ENCODE measurements around the gene PPAN. TPM values are rescaled to one million over a fixed set of nuclear protein-coding genes. Genes with fewer than 3 reads are reported as not detected.

PPAN gene
- total and polyA plus RNA-seq, 2 experiments from 2014 or later: 44.2 to 47.0 TPM

DNA sequence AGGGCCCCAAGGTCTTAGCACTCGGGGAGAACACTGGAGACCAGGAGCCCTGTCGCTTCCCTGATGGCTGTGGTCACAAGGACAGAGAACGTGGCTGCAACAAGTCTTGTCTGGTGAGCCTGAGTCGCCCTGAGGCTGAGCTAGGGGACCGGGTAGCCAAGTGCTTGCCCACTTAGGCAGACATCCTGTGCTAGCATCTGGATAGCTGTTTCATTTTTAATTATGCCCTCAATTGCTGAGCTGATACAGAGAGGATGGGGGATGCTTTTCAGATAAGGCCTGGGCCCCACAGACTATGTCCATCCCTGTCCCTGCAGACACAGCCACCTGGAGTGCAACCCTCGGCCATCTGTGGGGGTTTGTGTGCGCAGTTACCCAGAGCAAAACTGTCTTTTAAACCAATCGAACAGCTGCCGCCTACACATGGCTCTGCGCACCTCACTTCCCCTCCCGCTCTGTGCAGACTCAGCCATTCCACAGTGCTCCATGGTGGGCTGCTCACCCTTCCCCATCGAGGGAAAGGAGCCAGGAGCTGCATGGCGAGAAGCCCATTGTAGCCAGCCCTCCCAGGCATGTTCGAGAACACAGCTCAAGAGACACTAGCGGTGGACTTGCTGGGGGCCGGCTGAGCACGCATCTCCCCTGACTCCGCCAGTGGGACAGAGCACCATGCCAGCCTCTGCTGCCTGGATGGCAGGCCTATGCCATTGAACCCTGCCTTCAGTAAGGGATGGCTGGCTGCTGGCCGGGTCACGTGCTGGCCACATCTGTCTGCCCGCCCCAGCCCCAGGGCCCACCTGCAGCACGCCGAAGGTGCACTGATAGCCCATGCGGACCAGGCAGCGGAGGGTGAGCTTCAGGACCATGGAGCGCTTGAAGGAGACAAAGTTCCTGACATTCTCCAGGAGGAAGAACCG lies 33.0 kb downstream of the PPAN start:
- TF ChIP-seq EZH2 (IDR thresholded peaks at IDR 0.05; ENCODE audit: insufficient read depth, poor library complexity, severe bottlenecking): no peak
- TF ChIP-seq EZH2phosphoT487 (IDR thresholded peaks at IDR 0.05; ENCODE audit: insufficient read depth, low read depth): no peak
- H3K36me3 ChIP-seq (ENCODE audit: low read depth): peaks cover 16% of the 10 kb centered on the region; the same call in 1 of the 2 replicates
- no peaks in the 10 kb centered on the region for H3F3A ChIP-seq (ENCODE audit: insufficient read depth)
- no peak overlapping the region for H3K4me3 ChIP-seq
- H3K9me2 ChIP-seq (ENCODE audit: insufficient read depth): no peaks in the 10 kb centered on the region
- in situ Hi-C loops (cut with MboI): no loop called here
- H3K79me2 ChIP-seq (ENCODE audit: insufficient read depth): no peaks in the 10 kb centered on the region
- H3K27ac ChIP-seq: no peak overlapping the region
- no peak for DNase-seq
- no peaks in the 10 kb centered on the region for H3K4me1 ChIP-seq (ENCODE audit: insufficient read depth)
- no peak overlapping the region for H3K4me2 ChIP-seq (ENCODE audit: unreplicated experiment)
- no peak overlapping the region for H2AFZ ChIP-seq
- H4K20me1 ChIP-seq (ENCODE audit: insufficient read depth): no peaks in the 10 kb centered on the region
- 93 to 94% methylated on average over 25 to 27 of the region's 27 CpGs for WGBS, 2 experiments (ENCODE audit: low coverage in 1 of 2, low lambda C conversion rate in 2 of 2, missing lambda C conversion rate in 2 of 2)
- H3K9ac ChIP-seq: no peak overlapping the region
- no peaks in the 10 kb centered on the region for H3K27me3 ChIP-seq (replicated peaks; ENCODE audit: insufficient read depth)
- H3K9me3 ChIP-seq (ENCODE audit: low read depth): no peaks in the 10 kb centered on the region

DNA sequence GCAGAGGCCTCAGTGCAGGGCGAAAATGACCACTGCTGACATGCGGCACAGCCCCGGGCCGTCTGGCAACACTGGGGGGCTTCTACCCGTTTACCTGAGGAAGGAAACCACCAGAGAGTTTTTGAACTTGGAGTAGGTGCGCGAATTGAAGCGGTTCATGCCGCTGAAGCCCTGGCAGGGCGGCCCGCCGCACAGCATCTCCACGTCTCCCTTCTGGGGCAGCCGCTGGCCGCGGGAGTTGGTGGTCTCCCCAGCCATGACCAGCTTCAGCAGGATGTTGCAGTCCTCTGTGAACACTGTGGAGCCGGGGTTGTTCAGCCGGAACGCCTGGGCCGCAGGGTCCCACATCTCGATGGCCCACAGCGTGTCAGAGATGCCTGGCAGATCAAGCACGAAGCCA lies 33.8 kb downstream of the PPAN start:
- H3K4me3 ChIP-seq: no peak overlapping the region
- no peak overlapping the region for H2AFZ ChIP-seq
- no peak overlapping the region for H3K9ac ChIP-seq
- 97 to 98% methylated on average over 18 to 23 of the region's 23 CpGs for WGBS, 2 experiments (ENCODE audit: low coverage in 1 of 2, low lambda C conversion rate in 2 of 2, missing lambda C conversion rate in 2 of 2)
- no peaks in the 10 kb centered on the region for H3K4me1 ChIP-seq (ENCODE audit: insufficient read depth)
- TF ChIP-seq EZH2 (IDR thresholded peaks at IDR 0.05; ENCODE audit: insufficient read depth, poor library complexity, severe bottlenecking): no peak
- TF ChIP-seq EZH2phosphoT487 (IDR thresholded peaks at IDR 0.05; ENCODE audit: insufficient read depth, low read depth): no peak
- no peaks in the 10 kb centered on the region for H4K20me1 ChIP-seq (ENCODE audit: insufficient read depth)
- H3K79me2 ChIP-seq (ENCODE audit: insufficient read depth): no peaks in the 10 kb centered on the region
- no peaks in the 10 kb centered on the region for H3K9me2 ChIP-seq (ENCODE audit: insufficient read depth)
- in situ Hi-C loops (cut with MboI): no loop called here
- H3K4me2 ChIP-seq (ENCODE audit: unreplicated experiment): no peak overlapping the region
- H3K27ac ChIP-seq: no peak overlapping the region
- peaks cover 22% of the 10 kb centered on the region; the same call in 1 of the 2 replicates for H3K36me3 ChIP-seq (ENCODE audit: low read depth)
- no peaks in the 10 kb centered on the region for H3K9me3 ChIP-seq (ENCODE audit: low read depth)
- DNase-seq: no peak
- H3F3A ChIP-seq (ENCODE audit: insufficient read depth): no peaks in the 10 kb centered on the region
- H3K27me3 ChIP-seq (replicated peaks; ENCODE audit: insufficient read depth): no peaks in the 10 kb centered on the region

GRCh38 chr19:10141479-10141878 lies 35.3 kb downstream of the PPAN start:
- H3K27me3 ChIP-seq (replicated peaks; ENCODE audit: insufficient read depth): no peaks in the 10 kb centered on the region
- H3K27ac ChIP-seq: no peak overlapping the region
- TF ChIP-seq EZH2phosphoT487 (IDR thresholded peaks at IDR 0.05; ENCODE audit: insufficient read depth, low read depth) (no peak), EZH2 (IDR thresholded peaks at IDR 0.05; ENCODE audit: insufficient read depth, poor library complexity, severe bottlenecking) (no peak)
- no peak for DNase-seq
- H3K79me2 ChIP-seq (ENCODE audit: insufficient read depth): no peaks in the 10 kb centered on the region
- no peaks in the 10 kb centered on the region for H3K4me1 ChIP-seq (ENCODE audit: insufficient read depth)
- no peaks in the 10 kb centered on the region for H4K20me1 ChIP-seq (ENCODE audit: insufficient read depth)
- H3K4me2 ChIP-seq (ENCODE audit: unreplicated experiment): no peak overlapping the region
- in situ Hi-C loops (cut with MboI): no loop called here
- H3K9me2 ChIP-seq (ENCODE audit: insufficient read depth): no peaks in the 10 kb centered on the region
- peaks cover 31% of the 10 kb centered on the region; the same call in 1 of the 2 replicates for H3K36me3 ChIP-seq (ENCODE audit: low read depth)
- H3K9ac ChIP-seq: no peak overlapping the region
- no peaks in the 10 kb centered on the region for H3F3A ChIP-seq (ENCODE audit: insufficient read depth)
- no peak overlapping the region for H2AFZ ChIP-seq
- WGBS, 2 experiments (ENCODE audit: low coverage in 1 of 2, low lambda C conversion rate in 2 of 2, missing lambda C conversion rate in 2 of 2): 76% methylated on average over 13 of the region's 13 CpGs
- H3K9me3 ChIP-seq (ENCODE audit: low read depth): no peaks in the 10 kb centered on the region
- H3K4me3 ChIP-seq: no peak overlapping the region

DNA sequence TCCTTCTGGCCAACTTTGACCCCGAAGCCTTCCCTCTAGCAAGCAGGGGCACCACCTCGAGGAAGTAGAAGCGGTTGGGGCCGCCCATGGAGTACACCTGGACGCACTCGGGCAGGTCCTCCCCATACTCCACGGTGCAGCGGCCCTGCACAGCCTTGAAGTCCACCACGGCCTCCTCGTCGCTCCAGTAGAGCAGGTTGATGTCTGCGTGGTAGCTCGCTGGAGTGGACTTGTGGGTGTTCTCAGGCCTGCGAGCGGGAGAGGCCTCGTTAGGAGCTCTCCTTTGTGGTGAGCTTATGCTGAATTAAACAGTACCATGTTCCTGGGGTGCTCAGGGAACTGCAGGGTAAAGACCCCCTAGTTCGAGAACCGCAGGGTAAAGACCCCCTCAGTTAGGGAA lies 35.8 kb downstream of the PPAN start:
- H2AFZ ChIP-seq: no peak overlapping the region
- H4K20me1 ChIP-seq (ENCODE audit: insufficient read depth): no peaks in the 10 kb centered on the region
- H3K79me2 ChIP-seq (ENCODE audit: insufficient read depth): no peaks in the 10 kb centered on the region
- H3K9me3 ChIP-seq (ENCODE audit: low read depth): no peaks in the 10 kb centered on the region
- peaks cover 31% of the 10 kb centered on the region; the same call in 1 of the 2 replicates for H3K36me3 ChIP-seq (ENCODE audit: low read depth)
- H3F3A ChIP-seq (ENCODE audit: insufficient read depth): no peaks in the 10 kb centered on the region
- in situ Hi-C loops (cut with MboI): no loop called here
- 97 to 98% methylated on average over 18 of the region's 18 CpGs for WGBS, 2 experiments (ENCODE audit: low coverage in 1 of 2, low lambda C conversion rate in 2 of 2, missing lambda C conversion rate in 2 of 2)
- no peaks in the 10 kb centered on the region for H3K9me2 ChIP-seq (ENCODE audit: insufficient read depth)
- TF ChIP-seq EZH2 (IDR thresholded peaks at IDR 0.05; ENCODE audit: insufficient read depth, poor library complexity, severe bottlenecking): no peak
- no peak for TF ChIP-seq EZH2phosphoT487 (IDR thresholded peaks at IDR 0.05; ENCODE audit: insufficient read depth, low read depth)
- H3K27me3 ChIP-seq (replicated peaks; ENCODE audit: insufficient read depth): no peaks in the 10 kb centered on the region
- H3K4me1 ChIP-seq (ENCODE audit: insufficient read depth): no peaks in the 10 kb centered on the region
- no peak overlapping the region for H3K4me3 ChIP-seq
- no peak overlapping the region for H3K9ac ChIP-seq
- H3K27ac ChIP-seq: no peak overlapping the region
- H3K4me2 ChIP-seq (ENCODE audit: unreplicated experiment): no peak overlapping the region
- no peak for DNase-seq
